ENCODE data around the gene TTC9.

TTC9 gene
- total RNA-seq: 27.7 to 38.3 (median 31.5) reads per million in 4 donors

- peak in 4 of 5 donors; percentile 18 to 52 (median 26) for DNase-seq
These were observed at the start of gene TTC9 for GRCh38 chr14:70641548-70642302. TSS of gene TTC9 (plus strand) at chr14:70641916. CDS start at chr14:70642130, 214 bp downstream.

- DNase-seq: no peak
These were observed 47.3 kb upstream of the TTC9 start for GRCh38 chr14:70594461-70594860.

- DNase-seq: no peak
These were observed 46.1 kb upstream of the TTC9 start for GRCh38 chr14:70595443-70596185.

GRCh38 chr14:70597731-70598130 is 44.0 kb upstream of the TTC9 start:
- no peak for DNase-seq

- DNase-seq: no peak
These were observed 42.4 kb upstream of the TTC9 start for GRCh38 chr14:70599345-70599744.

- DNase-seq: peak; percentile 73 to 93 (median 90)
These were observed 41.1 kb upstream of the TTC9 start, which contains the start of gene MED6 for GRCh38 chr14:70600382-70601157. TSS of gene MED6 (minus strand) at chr14:70600655. CDS start at chr14:70600637, 18 bp downstream.

GRCh38 chr14:70601162-70601561 is 40.6 kb upstream of the TTC9 start:
- DNase-seq: no peak

GRCh38 chr14:70602254-70602653 is 39.5 kb upstream of the TTC9 start:
- DNase-seq: no peak

- no peak for DNase-seq
These were observed 30.5 kb upstream of the TTC9 start for GRCh38 chr14:70611216-70611615.

GRCh38 chr14:70616646-70617045 is 25.1 kb upstream of the TTC9 start:
- DNase-seq: no peak

GRCh38 chr14:70618314-70618713 is 23.4 kb upstream of the TTC9 start:
- no peak for DNase-seq

GRCh38 chr14:70619708-70620107 is 22.0 kb upstream of the TTC9 start:
- DNase-seq: no peak

- peak; percentile 13 to 44 (median 31) for DNase-seq
These were observed 19.5 kb upstream of the TTC9 start for GRCh38 chr14:70622111-70622712.

GRCh38 chr14:70624972-70625371 is 16.7 kb upstream of the TTC9 start:
- no peak for DNase-seq

- DNase-seq: no peak
These were observed 9.8 kb upstream of the TTC9 start for GRCh38 chr14:70631948-70632347.

GRCh38 chr14:70635971-70636595 is 5.6 kb upstream of the TTC9 start:
- no peak for DNase-seq

GRCh38 chr14:70638416-70638815 is 3.3 kb upstream of the TTC9 start:
- DNase-seq: no peak

GRCh38 chr14:70640938-70641547 is 673 bp upstream of the TTC9 start:
- DNase-seq: peak in 4 of 5 donors; percentile 18 to 60 (median 41)

GRCh38 chr14:70642303-70643235 is 853 bp downstream of the TTC9 start:
- peak in 3 of 5 donors; percentile 21 to 29 (median 26) for DNase-seq

- DNase-seq: no peak
These were observed 2.3 kb downstream of the TTC9 start for GRCh38 chr14:70643967-70644366.
